ENCODE data around the gene PPARG.

Gene PPARG

GRCh38 chr3:12436514-12437220 is 147.8 kb downstream of the PPARG start:
- Histone ChIP-seq H3K4me1 (ENCODE audit: control insufficient read depth, insufficient read depth, low read length) (peaks cover 4% of the 10 kb centered on the region; the same call in 1 of the 2 replicates), H3K9ac (ENCODE audit: low read depth, low read length) (no peak overlapping the region), H3K27ac (ENCODE audit: low read depth, low read length) (no peak overlapping the region), H3K4me3 (ENCODE audit: low read depth, low read length) (no peak overlapping the region), H3K36me3 (ENCODE audit: control insufficient read depth, insufficient read depth, low read length) (no peaks in the 10 kb centered on the region), H3K9me3 (ENCODE audit: control insufficient read depth, insufficient read depth, low read length) (no peaks in the 10 kb centered on the region), H3K27me3 (ENCODE audit: control insufficient read depth, insufficient read depth, low read length) (no peaks in the 10 kb centered on the region)

- H3K4me1 ChIP-seq (ENCODE audit: control insufficient read depth, insufficient read depth, low read length): peaks cover 4% of the 10 kb centered on the region; the same call in 1 of the 2 replicates
- H3K27ac ChIP-seq (ENCODE audit: low read depth, low read length): no peak overlapping the region
- H3K27me3 ChIP-seq (ENCODE audit: control insufficient read depth, insufficient read depth, low read length): no peaks in the 10 kb centered on the region
- H3K4me3 ChIP-seq (ENCODE audit: low read depth, low read length): no peak overlapping the region
- H3K9me3 ChIP-seq (ENCODE audit: control insufficient read depth, insufficient read depth, low read length): no peaks in the 10 kb centered on the region
- H3K9ac ChIP-seq (ENCODE audit: low read depth, low read length): no peak overlapping the region
- no peaks in the 10 kb centered on the region for H3K36me3 ChIP-seq (ENCODE audit: control insufficient read depth, insufficient read depth, low read length)
Observed at GRCh38 chr3:12437221-12437605, 148.3 kb downstream of the PPARG start.

- H3K4me3 ChIP-seq (ENCODE audit: low read depth, low read length): no peak overlapping the region
- H3K27ac ChIP-seq (ENCODE audit: low read depth, low read length): no peak overlapping the region
Observed at GRCh38 chr3:12437861-12438260, 149.0 kb downstream of the PPARG start.

GRCh38 chr3:12438318-12438717 is 149.4 kb downstream of the PPARG start:
- Histone ChIP-seq H3K9me3 (ENCODE audit: control insufficient read depth, insufficient read depth, low read length) (no peaks in the 10 kb centered on the region), H3K4me1 (ENCODE audit: control insufficient read depth, insufficient read depth, low read length) (peaks cover 4% of the 10 kb centered on the region; the same call in 1 of the 2 replicates), H3K4me3 (ENCODE audit: low read depth, low read length) (no peak overlapping the region), H3K36me3 (ENCODE audit: control insufficient read depth, insufficient read depth, low read length) (no peaks in the 10 kb centered on the region), H3K27me3 (ENCODE audit: control insufficient read depth, insufficient read depth, low read length) (no peaks in the 10 kb centered on the region; the same call in 1 of the 2 replicates), H3K27ac (ENCODE audit: low read depth, low read length) (no peak overlapping the region), H3K9ac (ENCODE audit: low read depth, low read length) (no peak overlapping the region)

More at GRCh38 chr3:12437861-12438260, 149.0 kb downstream of the PPARG start:
- Histone ChIP-seq H3K9me3 (ENCODE audit: control insufficient read depth, insufficient read depth, low read length) (no peaks in the 10 kb centered on the region), H3K4me1 (ENCODE audit: control insufficient read depth, insufficient read depth, low read length) (peaks cover 4% of the 10 kb centered on the region; the same call in 1 of the 2 replicates), H3K9ac (ENCODE audit: low read depth, low read length) (no peak overlapping the region), H3K27me3 (ENCODE audit: control insufficient read depth, insufficient read depth, low read length) (no peaks in the 10 kb centered on the region; the same call in 1 of the 2 replicates), H3K36me3 (ENCODE audit: control insufficient read depth, insufficient read depth, low read length) (no peaks in the 10 kb centered on the region)

DNA sequence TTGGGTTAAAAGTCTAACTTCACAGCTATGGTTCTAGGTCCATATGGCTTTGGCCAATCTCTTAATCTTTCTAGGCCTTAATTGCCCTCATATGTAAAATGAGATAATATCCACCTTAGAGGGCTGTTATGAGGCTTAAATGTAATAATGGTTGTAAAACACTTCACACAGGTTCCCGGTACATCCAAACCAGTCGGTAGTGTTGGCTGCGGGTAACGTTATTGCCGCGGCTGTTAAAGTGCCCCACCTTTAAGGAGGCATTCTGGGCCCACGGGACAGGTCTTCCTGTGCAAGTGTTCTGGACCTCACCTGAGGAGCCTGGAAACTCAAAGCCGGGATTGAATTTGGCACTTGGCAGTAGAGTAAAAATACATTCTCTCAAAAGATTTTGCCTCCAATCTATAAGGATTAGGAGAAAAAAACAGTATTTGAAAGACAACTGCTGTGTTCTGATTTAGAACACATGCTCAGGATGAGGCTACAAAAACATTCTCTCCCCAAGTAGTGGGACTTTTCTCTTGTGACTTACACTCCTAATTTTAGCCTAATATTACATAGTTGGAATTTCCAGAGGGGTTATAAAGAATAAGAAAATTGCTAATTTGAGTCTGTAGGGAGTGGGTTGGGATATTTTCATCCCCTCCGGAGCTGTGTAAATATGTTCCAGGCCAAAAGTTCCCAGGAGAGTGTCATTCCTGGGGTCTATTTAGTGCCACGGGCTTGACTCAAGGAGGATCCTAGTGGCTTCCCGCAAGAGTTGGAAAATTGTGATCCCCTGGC is 150.5 kb downstream of the PPARG start:
- Histone ChIP-seq H3K9ac (ENCODE audit: low read depth, low read length) (no peak overlapping the region), H3K27ac (ENCODE audit: low read depth, low read length) (no peak overlapping the region), H3K27me3 (ENCODE audit: control insufficient read depth, insufficient read depth, low read length) (no peaks in the 10 kb centered on the region; the same call in 1 of the 2 replicates), H3K9me3 (ENCODE audit: control insufficient read depth, insufficient read depth, low read length) (no peaks in the 10 kb centered on the region), H3K4me3 (ENCODE audit: low read depth, low read length) (no peak overlapping the region), H3K4me1 (ENCODE audit: control insufficient read depth, insufficient read depth, low read length) (peaks cover 4% of the 10 kb centered on the region; the same call in 1 of the 2 replicates), H3K36me3 (ENCODE audit: control insufficient read depth, insufficient read depth, low read length) (no peaks in the 10 kb centered on the region)

DNA sequence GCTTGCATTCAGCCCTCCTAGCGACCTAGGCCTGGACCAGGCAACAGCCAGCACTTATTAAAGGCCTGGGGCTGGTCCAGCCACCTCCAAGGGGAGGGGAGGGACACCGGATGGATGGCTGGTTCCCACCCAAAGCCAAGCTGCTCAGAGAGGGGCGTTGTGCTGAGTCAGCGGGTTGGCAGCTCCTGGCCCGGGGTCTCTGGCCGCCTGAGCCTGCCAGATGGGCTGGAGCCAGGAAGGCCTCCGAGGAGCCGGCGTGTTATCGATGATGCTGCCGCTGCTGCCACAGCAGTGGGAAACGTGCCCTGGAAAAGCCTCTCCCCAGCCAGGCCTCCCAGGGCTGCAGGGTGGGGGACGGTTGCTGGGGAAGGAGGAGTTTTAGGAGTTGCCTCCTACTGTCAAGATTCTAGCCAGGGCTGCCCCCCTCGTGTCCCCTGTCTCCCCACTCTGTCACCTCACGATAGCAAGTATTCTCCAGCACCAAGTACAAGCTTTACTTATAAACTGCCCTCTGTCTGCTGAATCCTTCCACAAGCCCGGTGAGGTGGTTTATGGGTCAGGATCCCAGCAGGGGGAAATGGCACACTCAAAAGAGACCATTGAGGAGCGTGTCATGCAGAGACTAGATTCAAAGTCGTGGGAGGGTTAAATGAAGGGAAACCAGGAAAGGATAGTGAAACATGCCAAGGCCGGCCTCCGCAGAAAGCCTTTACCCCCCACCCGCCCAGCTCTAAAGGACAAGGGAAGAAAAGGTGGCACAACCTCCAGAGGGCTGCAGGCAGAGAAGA is 152.3 kb downstream of the PPARG start:
- Histone ChIP-seq H3K9me3 (ENCODE audit: control insufficient read depth, insufficient read depth, low read length) (no peaks in the 10 kb centered on the region), H3K9ac (ENCODE audit: low read depth, low read length) (no peak overlapping the region), H3K4me3 (ENCODE audit: low read depth, low read length) (no peak overlapping the region), H3K36me3 (ENCODE audit: control insufficient read depth, insufficient read depth, low read length) (no peaks in the 10 kb centered on the region), H3K4me1 (ENCODE audit: control insufficient read depth, insufficient read depth, low read length) (peaks cover 11% of the 10 kb centered on the region), H3K27ac (ENCODE audit: low read depth, low read length) (no peak overlapping the region), H3K27me3 (ENCODE audit: control insufficient read depth, insufficient read depth, low read length) (no peaks in the 10 kb centered on the region; the same call in 1 of the 2 replicates)

DNA sequence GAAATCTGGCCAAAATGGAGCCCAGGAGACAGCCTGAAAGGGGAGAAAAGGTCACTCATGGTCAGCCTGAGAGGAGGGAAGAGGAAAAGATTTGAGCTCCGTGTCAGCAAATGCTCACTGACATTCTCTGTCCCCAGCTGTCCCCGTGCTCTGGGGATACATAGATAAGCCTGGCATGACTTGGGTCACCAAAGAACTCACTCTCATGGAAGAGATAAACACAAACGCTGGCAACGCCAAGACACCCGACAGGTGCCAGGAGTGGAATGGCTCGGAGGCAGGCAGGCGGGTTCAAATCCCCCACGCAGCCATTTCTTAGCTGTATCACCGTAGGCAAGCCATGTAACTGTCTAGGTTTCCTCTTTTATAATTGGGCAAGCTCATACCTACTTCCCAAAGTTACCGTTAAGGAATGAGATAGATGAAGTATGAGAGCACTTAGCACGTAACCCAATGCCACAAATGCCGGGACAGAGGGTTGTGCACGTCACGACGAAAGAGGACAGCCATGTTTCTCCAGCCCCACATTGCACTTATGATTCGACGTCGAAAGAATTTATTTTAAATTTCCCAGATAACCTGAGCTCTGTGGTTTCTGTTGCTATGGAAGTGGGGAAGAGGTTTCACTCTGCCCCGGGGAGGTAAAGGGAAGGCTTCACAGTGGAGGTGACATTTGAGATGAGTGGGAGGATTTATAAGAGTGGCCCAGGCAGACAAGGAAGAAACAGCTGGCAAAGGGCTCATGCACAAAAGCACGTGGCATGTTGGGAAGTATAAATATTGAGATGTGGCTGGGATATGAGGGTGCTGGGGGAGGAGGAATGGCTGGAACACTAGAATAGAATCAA is 154.0 kb downstream of the PPARG start:
- no peaks in the 10 kb centered on the region for H3K36me3 ChIP-seq (ENCODE audit: control insufficient read depth, insufficient read depth, low read length)
- H3K4me1 ChIP-seq (ENCODE audit: control insufficient read depth, insufficient read depth, low read length): peaks cover 11% of the 10 kb centered on the region
- H3K4me3 ChIP-seq (ENCODE audit: low read depth, low read length): no peak overlapping the region
- no peak overlapping the region for H3K9ac ChIP-seq (ENCODE audit: low read depth, low read length)
- no peaks in the 10 kb centered on the region for H3K9me3 ChIP-seq (ENCODE audit: control insufficient read depth, insufficient read depth, low read length)
- H3K27ac ChIP-seq (ENCODE audit: low read depth, low read length): no peak overlapping the region
- H3K27me3 ChIP-seq (ENCODE audit: control insufficient read depth, insufficient read depth, low read length): no peaks in the 10 kb centered on the region; the same call in 1 of the 2 replicates

DNA sequence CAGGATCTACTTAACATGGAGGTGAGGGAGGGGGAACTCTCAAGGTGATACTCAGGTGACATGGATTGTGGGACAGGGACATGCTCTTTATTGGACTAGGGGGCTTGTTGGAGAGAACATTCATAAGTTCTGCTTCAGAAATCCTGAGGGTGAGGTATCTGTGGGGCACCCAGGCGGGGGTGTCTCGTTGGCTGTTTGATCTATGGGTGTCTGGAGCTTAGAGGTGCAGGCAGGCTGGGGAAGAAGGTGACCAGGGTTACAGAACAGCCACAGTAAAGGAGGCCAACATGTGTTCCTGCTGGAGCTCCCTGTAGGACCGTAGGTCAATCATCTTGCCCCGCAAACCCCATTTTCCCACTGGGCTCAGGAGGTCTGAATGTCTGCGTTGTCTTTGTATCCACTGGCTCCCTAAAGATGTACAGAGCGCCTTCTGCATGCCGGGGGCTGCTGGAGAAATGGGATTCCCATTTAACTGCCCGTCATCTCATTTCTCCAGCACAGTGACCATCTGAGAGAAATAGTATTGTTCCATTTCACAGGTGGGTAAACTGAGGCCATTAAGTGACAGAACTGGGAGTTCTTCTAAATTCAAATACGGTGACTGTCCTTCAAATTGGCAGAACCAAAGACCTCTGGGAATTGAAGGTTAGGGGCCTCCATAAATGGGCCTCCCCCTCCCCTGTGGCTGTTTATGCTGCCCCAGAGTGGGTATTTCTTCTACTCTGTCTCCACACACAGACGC is 155.1 kb downstream of the PPARG start:
- Histone ChIP-seq H3K9me3 (ENCODE audit: control insufficient read depth, insufficient read depth, low read length) (no peaks in the 10 kb centered on the region), H3K27me3 (ENCODE audit: control insufficient read depth, insufficient read depth, low read length) (no peaks in the 10 kb centered on the region; the same call in 1 of the 2 replicates), H3K9ac (ENCODE audit: low read depth, low read length) (no peak overlapping the region), H3K4me3 (ENCODE audit: low read depth, low read length) (no peak overlapping the region), H3K27ac (ENCODE audit: low read depth, low read length) (no peak overlapping the region), H3K36me3 (ENCODE audit: control insufficient read depth, insufficient read depth, low read length) (no peaks in the 10 kb centered on the region), H3K4me1 (ENCODE audit: control insufficient read depth, insufficient read depth, low read length) (peaks cover 11% of the 10 kb centered on the region)

DNA sequence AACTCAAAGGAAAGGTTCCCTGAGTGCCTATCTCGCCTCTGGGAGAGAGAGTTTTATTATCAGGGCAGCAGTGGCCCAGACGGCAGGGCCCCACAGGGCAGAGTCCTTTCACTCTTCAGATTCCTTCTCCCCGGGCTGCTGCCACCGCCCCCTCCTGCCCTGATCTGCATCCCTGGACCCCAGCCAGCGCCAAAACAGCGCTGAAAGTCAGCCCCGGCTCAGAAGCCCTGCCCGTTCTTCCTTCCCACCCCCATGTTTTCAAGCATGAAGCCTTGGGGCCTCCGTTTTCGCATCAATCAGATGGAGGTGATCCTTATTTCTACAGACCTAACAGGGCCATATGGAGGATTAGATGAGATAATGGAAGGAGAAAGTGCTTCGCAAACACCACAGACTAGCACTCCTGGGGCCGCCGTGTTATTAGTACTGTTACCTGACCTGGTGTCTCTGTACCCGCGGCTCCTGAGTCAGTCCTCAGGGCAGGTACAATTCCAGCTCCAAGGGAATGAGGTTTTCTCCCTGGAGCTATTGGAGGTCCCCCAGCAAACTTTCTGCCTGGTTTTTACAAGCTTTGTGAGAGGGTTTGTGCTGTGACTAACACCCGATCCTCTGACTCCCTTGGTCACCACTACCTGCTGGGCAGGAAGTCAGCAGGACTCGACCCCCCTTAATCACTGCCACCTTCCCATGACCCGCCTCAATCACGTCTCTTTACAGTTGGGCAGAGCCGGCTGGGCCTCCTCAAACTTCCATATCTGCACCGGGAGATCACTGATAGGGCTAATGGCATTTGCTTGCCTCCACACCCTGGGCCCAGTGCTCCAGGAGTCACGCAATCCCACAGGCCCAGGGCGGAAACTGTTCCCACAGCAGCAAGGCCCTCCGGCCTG is 156.0 kb downstream of the PPARG start:
- Histone ChIP-seq H3K4me1 (ENCODE audit: control insufficient read depth, insufficient read depth, low read length) (peaks cover 11% of the 10 kb centered on the region), H3K9me3 (ENCODE audit: control insufficient read depth, insufficient read depth, low read length) (no peaks in the 10 kb centered on the region), H3K27me3 (ENCODE audit: control insufficient read depth, insufficient read depth, low read length) (no peaks in the 10 kb centered on the region; the same call in 1 of the 2 replicates), H3K27ac (ENCODE audit: low read depth, low read length) (peak overlapping the region; percentile 45), H3K36me3 (ENCODE audit: control insufficient read depth, insufficient read depth, low read length) (no peaks in the 10 kb centered on the region), H3K9ac (ENCODE audit: low read depth, low read length) (0 out of 2 replicates have a peak overlapping the region, but pooled peaks have one; percentile 1), H3K4me3 (ENCODE audit: low read depth, low read length) (peak overlapping the region; percentile 3; the same call in 1 of the 2 replicates)

Measured in HUES48 (cell line).